SK-N-SH (cell line): ENCODE measurements around the gene SLIT1.

Experiments used
- CHD2 ChIP-seq: fragments of 150-350 bp; IDR thresholded peaks from 2 replicates; pipeline ENCODE4 v1.6.1; 2018; ENCODE audit warnings: low read length; ENCODE audit not compliant: partially characterized antibody
- EP300 ChIP-seq, 2 experiments: IDR thresholded peaks; 2 replicates each; pipeline versions ENCODE4 v1.4.0 to v1.6.1; 2012; ENCODE audit warnings: borderline replicate concordance in 1 of 2, low read depth in 1 of 2, low read length in 1 of 2
- EZH2phosphoT487 ChIP-seq: fragments of 200-600 bp; sonication (generic); IDR thresholded peaks from 2 replicates; pipeline ENCODE4 v1.6.1; 2017; ENCODE audit warnings: low read depth, mixed run types, mild to moderate bottlenecking, antibody characterized with exemption, moderate library complexity, borderline replicate concordance
- GABPA ChIP-seq: IDR thresholded peaks from 2 replicates; pipeline ENCODE4 v1.4.0; 2012; ENCODE audit warnings: low read depth, mild to moderate bottlenecking
- MAX ChIP-seq: IDR thresholded peaks from 2 replicates; pipeline ENCODE4 v1.4.0; 2012; ENCODE audit warnings: low read depth
- NFIC ChIP-seq: IDR thresholded peaks from 2 replicates; pipeline ENCODE4 v1.4.0; 2012; ENCODE audit warnings: borderline replicate concordance
- POLR2AphosphoS5 ChIP-seq: IDR thresholded peaks from 2 replicates; pipeline ENCODE4 v1.6.1; 2012; ENCODE audit warnings: low read depth, low read length
- REST ChIP-seq: IDR thresholded peaks from 2 replicates; pipeline ENCODE4 v1.6.1; 2012; ENCODE audit warnings: mild to moderate bottlenecking, low read depth, low read length, moderate library complexity
- SMC3 ChIP-seq: IDR thresholded peaks from 2 replicates; pipeline ENCODE4 v1.6.1; 2012; ENCODE audit warnings: low read depth, low read length, improper control_type of control experiment
- TEAD4 ChIP-seq: IDR thresholded peaks from 2 replicates; pipeline ENCODE4 v1.4.0; 2012; ENCODE audit warnings: mild to moderate bottlenecking, borderline replicate concordance; ENCODE audit not compliant: insufficient read depth
- TF ChIP-seq, protein P1 (sequence below): fragments of 200-600 bp; sonication (generic); IDR thresholded peaks from 2 replicates; pipeline ENCODE4 v1.6.1; 2017; ENCODE audit warnings: antibody characterized with exemption, mild to moderate bottlenecking, moderate library complexity

- TF ChIP-seq MAX = no peak
- no peak for TF ChIP-seq SMC3
- no peak for TF ChIP-seq NFIC
- TF ChIP-seq POLR2AphosphoS5 = no peak
- TF ChIP-seq, protein P1, sequence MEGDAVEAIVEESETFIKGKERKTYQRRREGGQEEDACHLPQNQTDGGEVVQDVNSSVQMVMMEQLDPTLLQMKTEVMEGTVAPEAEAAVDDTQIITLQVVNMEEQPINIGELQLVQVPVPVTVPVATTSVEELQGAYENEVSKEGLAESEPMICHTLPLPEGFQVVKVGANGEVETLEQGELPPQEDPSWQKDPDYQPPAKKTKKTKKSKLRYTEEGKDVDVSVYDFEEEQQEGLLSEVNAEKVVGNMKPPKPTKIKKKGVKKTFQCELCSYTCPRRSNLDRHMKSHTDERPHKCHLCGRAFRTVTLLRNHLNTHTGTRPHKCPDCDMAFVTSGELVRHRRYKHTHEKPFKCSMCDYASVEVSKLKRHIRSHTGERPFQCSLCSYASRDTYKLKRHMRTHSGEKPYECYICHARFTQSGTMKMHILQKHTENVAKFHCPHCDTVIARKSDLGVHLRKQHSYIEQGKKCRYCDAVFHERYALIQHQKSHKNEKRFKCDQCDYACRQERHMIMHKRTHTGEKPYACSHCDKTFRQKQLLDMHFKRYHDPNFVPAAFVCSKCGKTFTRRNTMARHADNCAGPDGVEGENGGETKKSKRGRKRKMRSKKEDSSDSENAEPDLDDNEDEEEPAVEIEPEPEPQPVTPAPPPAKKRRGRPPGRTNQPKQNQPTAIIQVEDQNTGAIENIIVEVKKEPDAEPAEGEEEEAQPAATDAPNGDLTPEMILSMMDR = no peak
- TF ChIP-seq GABPA = no peak
- no peak for TF ChIP-seq REST
- no peak for TF ChIP-seq EP300 (IDR thresholded peaks at IDR 0.05; ENCODE audit: borderline replicate concordance in 1 of 2, low read depth in 1 of 2, low read length in 1 of 2)
- TF ChIP-seq EZH2phosphoT487 = no peak
- no peak for TF ChIP-seq CHD2
- no peak for TF ChIP-seq TEAD4
Observed at GRCh38 chr10:97069576-97070362, 116.0 kb downstream of the SLIT1 start.
